AG04450 (cell line): Measurements from ENCODE around the gene SFT2D3. TPM values are rescaled to one million over a fixed set of nuclear protein-coding genes. Genes with fewer than 3 reads are reported as not detected.

Experiments used
- CTCF ChIA-PET: fragments of 300-600, 350-600 bp; formaldehyde crosslinking; extraction: SDS; loops from one replicate; lab custom pipeline; 2022; ENCODE audit warnings: antibody characterized with exemption, inconsistent platforms; lab: Charles Lee
- POLR2A ChIA-PET: fragments of 350-600 bp; formaldehyde crosslinking; extraction: SDS; loops from one replicate; lab custom pipeline; 2021; ENCODE audit warnings: antibody characterized with exemption, inconsistent platforms; lab: Yijun Ruan, JAX
- DNase-seq: peaks from one replicate; pipeline ENCODE4 v3.0.0-alpha.2; 2011; ENCODE audit warnings: low read depth, low spot score
- H3K27ac ChIP-seq: one replicate; pipeline ENCODE4 v1.5.1; 2012; ENCODE audit warnings: low read depth, low read length, control low read depth
- H3K27me3 ChIP-seq: one replicate; pipeline ENCODE4 v1.6.0; 2012; ENCODE audit warnings: low read length; ENCODE audit not compliant: control insufficient read depth, insufficient read depth
- H3K4me3 ChIP-seq: 2 replicates; pipeline ENCODE4 v1.5.1; 2011; ENCODE audit warnings: mild to moderate bottlenecking, low read depth, low read length, control low read depth
- H3K9me3 ChIP-seq: 2 replicates; pipeline ENCODE4 v1.5.1; 2012; ENCODE audit warnings: low read length; ENCODE audit not compliant: control insufficient read depth, insufficient read depth
- polyA plus RNA-seq: library from polyadenylated mRNA; depleted of rRNA; stranded (reverse); fragments of >200 nt; gene quantifications from 2 replicates; pipeline ENCODE4 v1.2.3, GENCODE V29; 2011
- TF ChIP-seq, protein P1 (sequence below): IDR thresholded peaks from 2 replicates; pipeline ENCODE4 v1.5.1; 2011; ENCODE audit warnings: low read depth, low read length, control low read depth, inconsistent platforms

SFT2D3 gene
- polyA plus RNA-seq, 1 experiment, result 5.3 TPM

DNA sequence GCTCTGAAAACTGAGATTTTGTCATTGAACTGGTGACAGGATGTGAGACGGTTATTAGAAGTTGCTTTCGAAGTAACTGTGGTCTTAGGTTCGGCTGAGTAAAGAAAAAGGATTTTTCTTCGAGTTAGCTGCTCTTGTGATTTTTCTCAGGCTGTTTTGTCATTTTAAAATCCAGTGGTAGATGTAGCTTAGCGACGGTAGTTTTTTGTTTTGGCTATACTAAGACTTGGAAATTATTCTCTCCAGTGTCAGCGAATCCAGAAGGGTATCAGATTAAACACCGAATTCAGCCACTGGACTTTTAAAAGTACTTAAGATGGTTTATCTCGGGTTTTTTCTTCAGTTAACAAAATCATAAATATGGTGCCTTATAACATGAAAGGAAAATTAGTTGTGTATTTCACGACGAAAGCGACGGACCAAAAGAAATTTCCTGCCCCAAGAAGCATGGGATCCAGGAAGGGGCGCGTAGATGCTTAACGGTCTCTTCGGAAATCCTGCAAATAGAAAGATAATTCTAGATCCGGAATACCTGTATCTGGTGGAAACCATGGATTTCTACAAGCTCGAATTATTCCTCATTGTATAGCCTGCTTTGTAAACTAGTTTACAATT, 1.2 kb downstream of the SFT2D3 start:
- CTCF ChIA-PET, result no interaction called here
- POLR2A ChIA-PET, result interaction anchor here (1.3 kb wide), 1 partner anchor 8 kb away, joined by 4 read pairs; no protein-coding TSS in a partner anchor
- TF ChIP-seq, protein P1, sequence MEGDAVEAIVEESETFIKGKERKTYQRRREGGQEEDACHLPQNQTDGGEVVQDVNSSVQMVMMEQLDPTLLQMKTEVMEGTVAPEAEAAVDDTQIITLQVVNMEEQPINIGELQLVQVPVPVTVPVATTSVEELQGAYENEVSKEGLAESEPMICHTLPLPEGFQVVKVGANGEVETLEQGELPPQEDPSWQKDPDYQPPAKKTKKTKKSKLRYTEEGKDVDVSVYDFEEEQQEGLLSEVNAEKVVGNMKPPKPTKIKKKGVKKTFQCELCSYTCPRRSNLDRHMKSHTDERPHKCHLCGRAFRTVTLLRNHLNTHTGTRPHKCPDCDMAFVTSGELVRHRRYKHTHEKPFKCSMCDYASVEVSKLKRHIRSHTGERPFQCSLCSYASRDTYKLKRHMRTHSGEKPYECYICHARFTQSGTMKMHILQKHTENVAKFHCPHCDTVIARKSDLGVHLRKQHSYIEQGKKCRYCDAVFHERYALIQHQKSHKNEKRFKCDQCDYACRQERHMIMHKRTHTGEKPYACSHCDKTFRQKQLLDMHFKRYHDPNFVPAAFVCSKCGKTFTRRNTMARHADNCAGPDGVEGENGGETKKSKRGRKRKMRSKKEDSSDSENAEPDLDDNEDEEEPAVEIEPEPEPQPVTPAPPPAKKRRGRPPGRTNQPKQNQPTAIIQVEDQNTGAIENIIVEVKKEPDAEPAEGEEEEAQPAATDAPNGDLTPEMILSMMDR, result no peak
- Histone ChIP-seq H3K27me3 (no peaks in the 10 kb centered on the region), H3K27ac (peak overlapping the region; percentile 53), H3K9me3 (no peaks in the 10 kb centered on the region), H3K4me3 (peak overlapping the region; percentile 80)
- DNase-seq, result no peak

GRCh38 chr2:127703282-127703681, 2.0 kb downstream of the SFT2D3 start:
- CTCF ChIA-PET, result interaction anchor here (2.2 kb wide), 1 partner anchor 7 kb away, joined by 10 read pairs; no protein-coding TSS in a partner anchor
- Histone ChIP-seq H3K4me3 (no peak overlapping the region), H3K9me3 (no peaks in the 10 kb centered on the region), H3K27me3 (no peaks in the 10 kb centered on the region), H3K27ac (no peak overlapping the region)
- POLR2A ChIA-PET, result no interaction called here
- TF ChIP-seq, protein P1, result no peak
- no peak for DNase-seq

GRCh38 chr2:127704641-127705390, 3.5 kb downstream of the SFT2D3 start:
- Histone ChIP-seq H3K27me3 (no peaks in the 10 kb centered on the region), H3K9me3 (no peaks in the 10 kb centered on the region), H3K27ac (no peak overlapping the region), H3K4me3 (no peak overlapping the region)
- TF ChIP-seq, protein P1, result no peak
- POLR2A ChIA-PET, result interaction anchor here (1.5 kb wide), 1 partner anchor 59 kb away, joined by 4 read pairs; no protein-coding TSS in a partner anchor
- CTCF ChIA-PET, result interaction anchor here (0.9 to 2.2 kb wide), 3 partner anchors 9 to 114 kb away, joined by 3 to 10 read pairs (median 3); no protein-coding TSS in a partner anchor
- DNase-seq, result no peak

- TF ChIP-seq, protein P1, result no peak
- Histone ChIP-seq H3K9me3 (no peaks in the 10 kb centered on the region; the same call in 1 of the 2 replicates), H3K27ac (no peak overlapping the region), H3K4me3 (no peak overlapping the region), H3K27me3 (no peaks in the 10 kb centered on the region)
- DNase-seq, result no peak
- ChIA-PET CTCF (interaction anchor here (2.2 kb wide), 1 partner anchor 10 kb away, joined by 10 read pairs; no protein-coding TSS in a partner anchor), POLR2A (no interaction called here)
These were observed 4.2 kb downstream of the SFT2D3 start for GRCh38 chr2:127705391-127706065.
